Mucosa of descending colon (tissue), 3 donors: ENCODE data around the gene KLHL42. TPM values are rescaled to one million over a fixed set of nuclear protein-coding genes. Genes with fewer than 3 reads are reported as not detected.
A peak's percentile ranks its signal among the peaks of the same experiment; 100 is the strongest.
"Not testable (repeated sequence)": the region's sequence is repeated elsewhere in the genome, so short reads cannot be mapped to it uniquely, and the experiment has no call there.

Experiments used
- ATAC-seq: fragments of 200-7000 bp; cut with Tn5 transposase; one replicate; pipeline ENCODE4 v1.9.1; 2020; ENCODE audit warnings: mild to moderate bottlenecking, moderate library complexity
- DNase-seq, 3 donors: peaks; one replicate each; pipeline ENCODE4 v3.0.0-alpha.2; 2020
- H3K36me3 ChIP-seq: fragments of 200-600 bp; one replicate; pipeline ENCODE4 v1.8.0; 2021; ENCODE audit warnings: low read depth, mild to moderate bottlenecking
- H3K4me1 ChIP-seq: fragments of 200-600 bp; one replicate; pipeline ENCODE4 v1.8.0; 2021; ENCODE audit warnings: low read depth, mild to moderate bottlenecking
- H3K4me3 ChIP-seq: fragments of 200-600 bp; one replicate; pipeline ENCODE4 v1.8.0; 2021; ENCODE audit warnings: mild to moderate bottlenecking
- H3K9me3 ChIP-seq: fragments of 200-600 bp; one replicate; pipeline ENCODE4 v1.8.0; 2021; ENCODE audit warnings: mild to moderate bottlenecking
- CTCF ChIP-seq: fragments of 200-600 bp; IDR thresholded peaks from one replicate; pipeline ENCODE4 v1.8.0; 2022; ENCODE audit warnings: antibody characterized with exemption, mild to moderate bottlenecking
- intact Hi-C, 2 donors: fragments of 100-400 bp; cut with DNase I in 1 of 2; cut with micrococcal nuclease in 1 of 2; formaldehyde crosslinking; loops; one replicate each; pipeline versions ENCODE4 v1.11.0 to v1.11.1; 2022; cut with DNase I, micrococcal nuclease
- long read RNA-seq, 2 donors: library from polyadenylated mRNA; unstranded; transcript quantifications; one replicate each; pipeline ENCODE4 v2.0.0, GENCODE V29; 2019 to 2021
- total RNA-seq, 3 donors: library from RNA; stranded (reverse); fragmentation: NEBNext Ultra II Directional in 2 of 3; extraction: Animal tissue kit (Norgen Biotek cat#: 25700) in 2 of 3; gene quantifications; one replicate each; pipeline versions ENCODE4 v1.2.1 to v1.2.4, GENCODE V29; 2021 to 2023
- donor health status: DM: no; HTN: no; CAD: no; lungs with moderate emphysema.
- donor health status: DM: no; HTN: no; CAD: no.
- donor health status: DM: no; HTN: yes; CAD: no.

KLHL42 gene
- total RNA-seq: 10 to 100 TPM; 14.4 to 48.6 (median 24.0) TPM
- long read RNA-seq, donor 1, full-length matches to known transcripts: 52 of 67 reads
- long read RNA-seq, donor 1, partial matches to known transcripts: 3 of 67 reads
- long read RNA-seq, donor 1, other reads (novel, unspliced or antisense): 12 of 67 reads
- long read RNA-seq, donor 2, full-length matches to known transcripts: 13 of 17 reads
- long read RNA-seq, donor 2, partial matches to known transcripts: 0 of 17 reads
- long read RNA-seq, donor 2, other reads (novel, unspliced or antisense): 4 of 17 reads

- ATAC-seq: peak; percentile 94
- DNase-seq: peak; percentile 68 to 82 (median 82)
- no peak for TF ChIP-seq CTCF
- intact Hi-C loops: no loop called here
- Histone ChIP-seq H3K9me3 (no peaks in the 10 kb centered on the region), H3K36me3 (no peaks in the 10 kb centered on the region), H3K4me1 (peaks cover 16% of the 10 kb centered on the region), H3K4me3 (peak within 1 kb of the TSS; percentile 52)
Measured at GRCh38 chr12:27779920-27780611, at the start of gene KLHL42, which contains the start of gene MANSC4. TSS of gene KLHL42 (plus strand) at chr12:27780233. CDS start at chr12:27780331, 98 bp downstream. TSS of gene MANSC4 (minus strand) at chr12:27780236. CDS start at chr12:27771276, 8,960 bp downstream.

- H3K4me1 ChIP-seq: no peaks in the 10 kb centered on the region
- no peak for TF ChIP-seq CTCF
- no peaks in the 10 kb centered on the region for H3K36me3 ChIP-seq
- no peak overlapping the region for H3K4me3 ChIP-seq
- ATAC-seq (peak; percentile 72), DNase-seq (peak in 1 of 3 donors; percentile 29)
- H3K9me3 ChIP-seq: no peaks in the 10 kb centered on the region
- intact Hi-C loops: loop anchor here (10.0 kb wide), 2 partner anchors 203 to 213 kb away; no protein-coding TSS in a partner anchor
Measured at GRCh38 chr12:27732281-27732680, 47.8 kb upstream of the KLHL42 start.

- Histone ChIP-seq H3K9me3 (no peaks in the 10 kb centered on the region), H3K36me3 (no peaks in the 10 kb centered on the region), H3K4me3 (no peak overlapping the region), H3K4me1 (no peaks in the 10 kb centered on the region)
- TF ChIP-seq CTCF: peak; percentile 54
- ATAC-seq (peak; percentile 77), DNase-seq (peak in 2 of 3 donors; percentile 30 to 42)
- intact Hi-C loops: loop anchor here (10.0 kb wide), 2 partner anchors 202 to 212 kb away; no protein-coding TSS in a partner anchor
Measured at GRCh38 chr12:27733052-27733656, 46.9 kb upstream of the KLHL42 start.

- Histone ChIP-seq H3K36me3 (no peaks in the 10 kb centered on the region), H3K4me3 (no peak overlapping the region), H3K9me3 (no peaks in the 10 kb centered on the region), H3K4me1 (no peaks in the 10 kb centered on the region)
- intact Hi-C loops: loop anchor here (10.0 kb wide), 2 partner anchors 201 to 211 kb away; no protein-coding TSS in a partner anchor
- TF ChIP-seq CTCF: no peak
- DNase-seq (no peak), ATAC-seq (no peak)
Measured at GRCh38 chr12:27733791-27734190, 46.2 kb upstream of the KLHL42 start.

- H3K9me3 ChIP-seq, ATAC-seq, H3K4me1 ChIP-seq, DNase-seq, H3K4me3 ChIP-seq, H3K36me3 ChIP-seq: not testable (repeated sequence)
- intact Hi-C loops: loop anchor here (10.0 kb wide), 2 partner anchors 200 to 210 kb away; no protein-coding TSS in a partner anchor
Measured at GRCh38 chr12:27734321-27734720, 45.7 kb upstream of the KLHL42 start.
